Measurements from ENCODE around the gene SLC25A21. TPM values are rescaled to one million over a fixed set of nuclear protein-coding genes. Genes with fewer than 3 reads are reported as not detected.

The SLC25A21 gene
- total RNA-seq, 2 experiments from 2014 or later, result not detected

- ChIA-PET CTCF (no interaction called here), POLR2A (no interaction called here)
- H3K4me1 ChIP-seq (ENCODE audit: insufficient read depth, low read length), result no peaks in the 10 kb centered on the region
- H3K4me3 ChIP-seq (ENCODE audit: low read length), result no peak overlapping the region
- H3K36me3 ChIP-seq (ENCODE audit: insufficient read depth, low read length), result no peaks in the 10 kb centered on the region
- H3K9me3 ChIP-seq (ENCODE audit: control insufficient read depth in 1 of 2, insufficient read depth in 1 of 2, low read length in 2 of 2), result no peaks in the 10 kb centered on the region
- no peak overlapping the region for H3K27ac Mint-ChIP-seq
- H3K9me3 Mint-ChIP-seq, result peaks cover 2% of the 10 kb centered on the region
- H3K27me3 Mint-ChIP-seq, result no peaks in the 10 kb centered on the region
- H3K36me3 Mint-ChIP-seq (ENCODE audit: low read depth), result no peaks in the 10 kb centered on the region
- intact Hi-C loops (cut with DNase I, micrococcal nuclease), result no loop called here
- no peak for TF ChIP-seq CTCF (IDR thresholded peaks at IDR 0.05)
- no peaks in the 10 kb centered on the region for H3K4me1 Mint-ChIP-seq (ENCODE audit: low read depth)
- no peak for DNase-seq
- H3K27me3 ChIP-seq (ENCODE audit: control insufficient read depth in 1 of 2, insufficient read depth in 2 of 2, low read length in 2 of 2), result no peaks in the 10 kb centered on the region
- ATAC-seq (ENCODE audit: poor library complexity), result no peak
- H3K27ac ChIP-seq (ENCODE audit: low read depth in 1 of 2, low read length in 2 of 2), result no peak overlapping the region
- no peak overlapping the region for H3K4me3 Mint-ChIP-seq
These were observed 195.8 kb downstream of the SLC25A21 start for GRCh38 chr14:36976571-36977023.

GRCh38 chr14:36975834-36976233 is 196.6 kb downstream of the SLC25A21 start:
- Histone ChIP-seq H3K4me1 (ENCODE audit: insufficient read depth, low read length) (no peaks in the 10 kb centered on the region), H3K9me3 (ENCODE audit: control insufficient read depth in 1 of 2, insufficient read depth in 1 of 2, low read length in 2 of 2) (no peaks in the 10 kb centered on the region), H3K36me3 (ENCODE audit: insufficient read depth, low read length) (no peaks in the 10 kb centered on the region), H3K27ac (ENCODE audit: low read depth in 1 of 2, low read length in 2 of 2) (no peak overlapping the region), H3K4me3 (ENCODE audit: low read length) (no peak overlapping the region), H3K27me3 (ENCODE audit: control insufficient read depth in 1 of 2, insufficient read depth in 2 of 2, low read length in 2 of 2) (no peaks in the 10 kb centered on the region)
- intact Hi-C loops (cut with DNase I, micrococcal nuclease), result no loop called here
- Mint-ChIP-seq H3K4me1 (ENCODE audit: low read depth) (no peaks in the 10 kb centered on the region), H3K27ac (no peak overlapping the region), H3K9me3 (peaks cover 2% of the 10 kb centered on the region), H3K27me3 (no peaks in the 10 kb centered on the region), H3K4me3 (no peak overlapping the region), H3K36me3 (ENCODE audit: low read depth) (no peaks in the 10 kb centered on the region)
- ATAC-seq (ENCODE audit: poor library complexity), result no peak
- CTCF ChIA-PET, result no interaction called here
- POLR2A ChIA-PET, result no interaction called here
- DNase-seq, result no peak
- TF ChIP-seq CTCF (IDR thresholded peaks at IDR 0.05), result no peak

GRCh38 chr14:36974985-36975384 is 197.4 kb downstream of the SLC25A21 start:
- ATAC-seq (ENCODE audit: poor library complexity), result no peak
- ChIA-PET POLR2A (no interaction called here), CTCF (no interaction called here)
- Mint-ChIP-seq H3K4me3 (no peak overlapping the region), H3K36me3 (ENCODE audit: low read depth) (no peaks in the 10 kb centered on the region), H3K4me1 (ENCODE audit: low read depth) (no peaks in the 10 kb centered on the region), H3K27me3 (no peaks in the 10 kb centered on the region), H3K27ac (no peak overlapping the region), H3K9me3 (peaks cover 2% of the 10 kb centered on the region)
- no peaks in the 10 kb centered on the region for H3K36me3 ChIP-seq (ENCODE audit: insufficient read depth, low read length)
- H3K27ac ChIP-seq (ENCODE audit: low read depth in 1 of 2, low read length in 2 of 2), result no peak overlapping the region
- no peak for TF ChIP-seq CTCF (IDR thresholded peaks at IDR 0.05)
- no peak overlapping the region for H3K4me3 ChIP-seq (ENCODE audit: low read length)
- no peak for DNase-seq
- H3K9me3 ChIP-seq (ENCODE audit: control insufficient read depth in 1 of 2, insufficient read depth in 1 of 2, low read length in 2 of 2), result no peaks in the 10 kb centered on the region
- intact Hi-C loops (cut with DNase I, micrococcal nuclease), result no loop called here
- H3K27me3 ChIP-seq (ENCODE audit: control insufficient read depth in 1 of 2, insufficient read depth in 2 of 2, low read length in 2 of 2), result no peaks in the 10 kb centered on the region
- no peaks in the 10 kb centered on the region for H3K4me1 ChIP-seq (ENCODE audit: insufficient read depth, low read length)

Measured in CD4-positive, alpha-beta T cell (primary cell).